ENCODE results near the gene COG4.

DNA sequence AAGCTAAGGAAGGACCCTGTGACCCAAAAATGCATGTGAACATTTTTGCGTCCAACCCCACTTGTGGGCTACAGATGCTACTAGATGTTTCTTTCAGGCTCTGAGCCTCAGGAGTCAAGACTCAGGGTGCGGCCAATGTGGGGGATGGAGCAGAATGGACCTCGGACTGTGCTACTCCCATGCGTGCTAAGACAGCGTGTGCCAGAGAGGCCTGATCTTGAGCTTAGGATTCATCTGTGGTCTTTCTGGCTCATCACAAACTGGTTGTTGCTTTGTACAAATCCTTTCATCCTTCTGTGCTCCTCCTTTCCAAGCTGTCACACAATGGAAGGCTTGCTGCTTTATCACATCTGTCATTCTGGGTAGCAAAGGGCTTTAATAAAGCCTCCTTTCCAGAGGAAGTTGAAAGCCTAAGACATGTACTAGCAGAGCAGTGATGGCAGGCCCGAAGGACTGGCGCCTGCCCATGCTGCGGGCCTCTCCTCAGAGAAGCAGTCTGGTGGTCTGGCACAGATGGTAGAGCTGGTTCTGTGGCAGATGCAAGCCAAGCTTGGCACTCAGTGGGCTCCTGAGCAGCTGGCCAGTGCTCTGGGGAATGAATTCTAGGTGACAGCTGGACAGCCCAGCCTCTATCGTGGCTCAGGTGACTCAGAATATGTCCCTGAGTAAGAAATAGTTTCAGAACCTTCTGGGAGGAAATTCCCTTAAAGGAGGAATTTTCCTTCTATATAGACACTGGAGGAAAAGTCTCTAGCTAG, 27.8 kb downstream of the COG4 start:
- TF ChIP-seq CTCF (IDR thresholded peaks at IDR 0.05) (no peak), POLR2A (IDR thresholded peaks at IDR 0.05) (no peak), EP300 (IDR thresholded peaks at IDR 0.05) (no peak)
